ENCODE results near the gene YBX2. TPM values are rescaled to one million over a fixed set of nuclear protein-coding genes. Genes with fewer than 3 reads are reported as not detected.

Gene YBX2
- total RNA-seq, 1 donor from 2014 or later = 4.3 TPM

DNA sequence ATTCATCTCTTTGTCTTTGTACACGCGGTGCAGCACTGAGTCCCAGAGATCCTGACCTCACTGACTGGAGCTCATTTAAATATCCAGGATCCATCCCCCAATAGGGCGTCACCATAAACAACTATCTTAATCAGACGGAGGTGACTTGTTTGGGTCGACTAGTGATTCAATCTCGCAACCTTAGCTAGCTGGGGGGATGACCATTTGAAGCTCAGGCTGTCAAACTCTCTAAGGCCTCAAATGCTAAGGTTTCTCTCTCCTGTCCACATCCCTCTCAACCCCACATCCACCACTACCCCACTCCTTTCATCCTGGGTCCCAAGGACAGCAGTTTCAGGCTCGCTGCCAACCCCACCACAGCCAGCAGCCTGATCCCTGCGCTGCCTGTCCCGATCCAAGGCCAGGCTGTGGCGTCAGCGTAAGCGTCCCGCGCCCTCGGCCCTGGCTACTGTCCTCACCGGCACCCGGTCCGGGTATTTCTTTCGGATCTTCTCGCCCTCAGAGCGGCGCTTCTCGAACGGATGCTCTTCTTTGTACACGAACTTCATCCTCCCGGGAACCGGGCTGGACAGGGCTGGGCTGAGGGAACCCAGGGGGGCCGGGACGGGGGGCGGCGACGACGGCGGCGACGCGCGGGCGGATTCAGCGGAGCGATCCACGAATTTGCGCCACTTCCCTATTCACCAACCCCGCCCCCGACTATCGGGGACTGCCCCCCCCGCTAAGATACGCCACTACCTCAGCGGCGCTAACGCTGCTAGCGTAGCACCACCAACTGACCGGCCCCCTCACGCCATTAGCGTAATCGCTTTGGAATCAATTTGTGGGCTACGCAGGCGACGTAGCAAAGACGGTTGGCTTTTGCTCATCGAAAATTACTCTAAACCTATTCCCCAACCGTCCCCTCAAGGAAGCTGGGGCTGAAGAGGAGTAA, 52.4 kb downstream of the YBX2 start, which contains the start of gene GABARAP:
Gene GABARAP, minus strand, starts transcription at position 667 of the 934 bp plus-strand sequence. Its CDS starts 119 bp downstream, at position 548.
- peaks cover 21% of the 10 kb centered on the region for H3K36me3 Mint-ChIP-seq (ENCODE audit: insufficient read depth)
- H3K4me1 Mint-ChIP-seq (ENCODE audit: low read depth) = peaks cover 27% of the 10 kb centered on the region
- H3K27ac Mint-ChIP-seq = peak within 1 kb of the TSS; percentile 100
- H3K27me3 Mint-ChIP-seq = no peaks in the 10 kb centered on the region
- DNase-seq (ENCODE audit: low spot score, unreplicated experiment) = peak; percentile 88
- TF ChIP-seq, protein P1, sequence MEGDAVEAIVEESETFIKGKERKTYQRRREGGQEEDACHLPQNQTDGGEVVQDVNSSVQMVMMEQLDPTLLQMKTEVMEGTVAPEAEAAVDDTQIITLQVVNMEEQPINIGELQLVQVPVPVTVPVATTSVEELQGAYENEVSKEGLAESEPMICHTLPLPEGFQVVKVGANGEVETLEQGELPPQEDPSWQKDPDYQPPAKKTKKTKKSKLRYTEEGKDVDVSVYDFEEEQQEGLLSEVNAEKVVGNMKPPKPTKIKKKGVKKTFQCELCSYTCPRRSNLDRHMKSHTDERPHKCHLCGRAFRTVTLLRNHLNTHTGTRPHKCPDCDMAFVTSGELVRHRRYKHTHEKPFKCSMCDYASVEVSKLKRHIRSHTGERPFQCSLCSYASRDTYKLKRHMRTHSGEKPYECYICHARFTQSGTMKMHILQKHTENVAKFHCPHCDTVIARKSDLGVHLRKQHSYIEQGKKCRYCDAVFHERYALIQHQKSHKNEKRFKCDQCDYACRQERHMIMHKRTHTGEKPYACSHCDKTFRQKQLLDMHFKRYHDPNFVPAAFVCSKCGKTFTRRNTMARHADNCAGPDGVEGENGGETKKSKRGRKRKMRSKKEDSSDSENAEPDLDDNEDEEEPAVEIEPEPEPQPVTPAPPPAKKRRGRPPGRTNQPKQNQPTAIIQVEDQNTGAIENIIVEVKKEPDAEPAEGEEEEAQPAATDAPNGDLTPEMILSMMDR (IDR thresholded peaks at IDR 0.05; ENCODE audit: unreplicated experiment) = no peak
- H3K9me3 Mint-ChIP-seq (ENCODE audit: low read depth) = no peaks in the 10 kb centered on the region
- peak within 1 kb of the TSS; percentile 97 for H3K4me3 Mint-ChIP-seq (ENCODE audit: low read depth)

- TF ChIP-seq, protein P1 (IDR thresholded peaks at IDR 0.05; ENCODE audit: unreplicated experiment) = no peak
- H3K9me3 Mint-ChIP-seq (ENCODE audit: low read depth) = no peaks in the 10 kb centered on the region
- no peaks in the 10 kb centered on the region for H3K27me3 Mint-ChIP-seq
- DNase-seq (ENCODE audit: low spot score, unreplicated experiment) = no peak
- peaks cover 20% of the 10 kb centered on the region for H3K36me3 Mint-ChIP-seq (ENCODE audit: insufficient read depth)
- peaks cover 31% of the 10 kb centered on the region for H3K4me1 Mint-ChIP-seq (ENCODE audit: low read depth)
- peak overlapping the region; percentile 100 for H3K27ac Mint-ChIP-seq
- H3K4me3 Mint-ChIP-seq (ENCODE audit: low read depth) = peak overlapping the region; percentile 97
These were observed 53.2 kb downstream of the YBX2 start for GRCh38 chr17:7241090-7241733.

GRCh38 chr17:7240375-7240774, 54.1 kb downstream of the YBX2 start:
- no peak for DNase-seq (ENCODE audit: low spot score, unreplicated experiment)
- no peaks in the 10 kb centered on the region for H3K9me3 Mint-ChIP-seq (ENCODE audit: low read depth)
- H3K27ac Mint-ChIP-seq = peak overlapping the region; percentile 100
- H3K4me1 Mint-ChIP-seq (ENCODE audit: low read depth) = peaks cover 31% of the 10 kb centered on the region
- TF ChIP-seq, protein P1 (IDR thresholded peaks at IDR 0.05; ENCODE audit: unreplicated experiment) = no peak
- no peaks in the 10 kb centered on the region for H3K27me3 Mint-ChIP-seq
- peaks cover 19% of the 10 kb centered on the region for H3K36me3 Mint-ChIP-seq (ENCODE audit: insufficient read depth)
- peak overlapping the region; percentile 97 for H3K4me3 Mint-ChIP-seq (ENCODE audit: low read depth)

DNA sequence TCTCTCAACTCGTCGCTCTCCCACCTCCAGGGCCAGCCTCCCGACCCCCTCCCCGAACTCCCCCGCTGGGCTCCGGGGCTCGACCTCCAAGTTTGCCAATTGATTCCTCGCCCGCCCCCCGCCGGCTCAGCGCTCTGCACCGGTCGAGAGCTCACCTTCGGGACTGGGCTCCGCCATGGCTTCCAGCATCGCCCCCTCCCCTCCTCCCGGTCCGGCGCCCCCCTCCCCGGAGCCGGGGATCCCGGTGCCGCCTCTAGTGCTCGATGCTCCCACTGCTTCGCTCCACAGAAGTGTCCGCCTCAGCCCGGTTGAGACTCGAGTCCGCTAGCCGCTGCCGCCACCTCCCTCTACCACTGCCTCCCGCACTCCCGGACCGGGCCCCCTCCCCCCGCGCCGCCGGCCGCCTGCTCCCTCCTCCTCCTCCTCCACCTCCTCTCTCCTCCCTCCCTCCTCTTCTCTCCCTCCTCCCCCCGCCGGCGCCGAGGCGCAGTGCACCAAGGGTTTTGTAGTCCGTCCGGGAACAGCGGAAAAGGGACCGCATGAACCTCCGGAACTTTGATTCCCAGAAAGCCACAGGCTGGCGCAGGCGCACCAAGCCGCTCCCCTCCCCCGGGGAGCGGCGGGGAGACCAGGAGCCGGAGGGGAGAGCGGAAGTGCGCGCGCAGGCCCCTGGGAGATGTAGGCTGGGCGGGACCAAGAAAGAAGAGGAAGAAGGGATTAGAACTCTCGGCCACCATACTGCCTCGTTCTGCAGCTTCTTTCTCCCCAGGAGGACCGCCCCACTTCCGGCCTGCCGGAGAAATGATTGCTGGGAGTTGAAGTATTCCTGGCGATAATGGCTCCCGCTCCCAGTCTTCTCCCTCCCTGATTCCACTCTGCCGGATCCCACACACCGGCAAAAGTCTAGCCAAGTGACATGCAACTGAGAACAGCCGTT, 55.1 kb downstream of the YBX2 start, which contains the start of gene PHF23:
Gene PHF23, minus strand, starts transcription at position 367 of the 937 bp plus-strand sequence. Its CDS starts 178 bp downstream, at position 189.
- H3K27ac Mint-ChIP-seq = peak within 1 kb of the TSS; percentile 100
- TF ChIP-seq, protein P1 (IDR thresholded peaks at IDR 0.05; ENCODE audit: unreplicated experiment) = no peak
- peak within 1 kb of the TSS; percentile 97 for H3K4me3 Mint-ChIP-seq (ENCODE audit: low read depth)
- H3K27me3 Mint-ChIP-seq = no peaks in the 10 kb centered on the region
- peaks cover 36% of the 10 kb centered on the region for H3K4me1 Mint-ChIP-seq (ENCODE audit: low read depth)
- DNase-seq (ENCODE audit: low spot score, unreplicated experiment) = peak; percentile 98
- peaks cover 21% of the 10 kb centered on the region for H3K36me3 Mint-ChIP-seq (ENCODE audit: insufficient read depth)
- no peaks in the 10 kb centered on the region for H3K9me3 Mint-ChIP-seq (ENCODE audit: low read depth)
